GOT3 (cell line): Measurements from ENCODE around the gene IGSF1.

Source experiments
- DNase-seq: peaks from one replicate; lab custom pipeline; 2025; ENCODE audit warnings: mixed read lengths; lab: John Stamatoyannopoulos, UW

IGSF1 gene

GRCh38 chrX:131288738-131289511, at the start of gene IGSF1:
Gene IGSF1 (minus strand): TSS chrX:131289306. CDS start chrX:131286674, 2,632 bp downstream.
- no peak for DNase-seq

DNA sequence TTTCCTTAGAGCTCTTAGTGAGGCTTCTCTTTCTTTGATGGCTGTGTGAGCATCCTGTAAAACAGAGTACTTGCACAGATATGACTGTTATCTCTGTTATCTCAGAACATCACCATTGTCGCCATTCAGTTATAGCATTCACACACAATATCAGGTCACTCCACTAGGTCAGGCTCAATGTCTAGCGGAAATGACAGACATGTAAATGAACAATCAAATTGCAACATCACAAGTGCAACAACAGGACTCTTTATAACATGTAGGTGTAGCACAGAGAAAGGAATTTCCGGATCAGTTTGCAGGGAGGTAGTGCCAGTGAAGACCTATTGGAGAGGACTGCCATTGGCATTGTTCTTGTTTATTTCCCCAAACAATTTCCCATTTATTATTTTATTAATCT, 43.2 kb upstream of the IGSF1 start:
- no peak for DNase-seq

GRCh38 chrX:131331152-131331551, 42.0 kb upstream of the IGSF1 start:
- no peak for DNase-seq

DNA sequence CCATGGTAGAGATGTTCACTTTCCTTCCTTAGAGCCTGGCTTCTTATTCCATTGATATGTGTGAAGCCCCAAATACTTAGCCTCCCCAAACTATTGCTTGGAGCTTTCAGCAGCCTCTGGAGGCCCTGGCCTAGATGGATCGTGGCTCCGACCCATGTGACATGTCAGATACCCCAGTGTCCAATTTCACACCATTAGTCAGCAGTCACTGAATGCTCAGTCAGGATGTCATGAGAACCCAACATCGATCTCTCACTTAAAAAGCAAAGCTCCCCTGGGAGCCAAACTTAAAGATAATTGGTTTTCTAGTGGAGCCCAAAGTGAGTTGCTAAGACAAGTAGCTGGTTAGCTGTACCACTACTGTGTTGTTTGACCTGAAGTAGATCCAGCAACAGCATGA, 41.6 kb upstream of the IGSF1 start:
- no peak for DNase-seq

DNA sequence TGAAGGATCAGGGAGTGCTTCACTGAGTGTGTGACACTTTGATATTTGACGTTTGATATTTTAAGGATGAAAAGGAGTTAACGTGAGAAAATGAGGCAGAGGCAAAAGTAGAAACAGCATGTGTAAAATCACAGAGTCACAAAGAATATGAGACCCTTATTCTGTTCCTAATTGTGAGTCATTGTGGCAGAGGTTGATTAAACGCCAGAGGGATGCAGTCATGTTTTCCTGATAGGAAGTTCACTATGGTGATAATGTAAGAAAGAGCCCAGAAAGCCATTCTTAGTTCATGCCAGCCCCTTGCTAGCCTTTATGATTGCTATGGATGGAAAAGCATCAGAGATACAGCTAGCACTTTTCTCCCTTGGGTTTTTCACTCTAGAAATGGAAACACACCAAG, 33.5 kb upstream of the IGSF1 start:
- DNase-seq, result no peak

GRCh38 chrX:131317326-131317725, 28.2 kb upstream of the IGSF1 start:
- no peak for DNase-seq

- DNase-seq, result no peak
Observed at GRCh38 chrX:131316260-131316659, 27.2 kb upstream of the IGSF1 start.

- DNase-seq, result no peak
Observed at GRCh38 chrX:131308980-131309379, 19.9 kb upstream of the IGSF1 start.

GRCh38 chrX:131306601-131307000, 17.5 kb upstream of the IGSF1 start:
- DNase-seq, result no peak

DNA sequence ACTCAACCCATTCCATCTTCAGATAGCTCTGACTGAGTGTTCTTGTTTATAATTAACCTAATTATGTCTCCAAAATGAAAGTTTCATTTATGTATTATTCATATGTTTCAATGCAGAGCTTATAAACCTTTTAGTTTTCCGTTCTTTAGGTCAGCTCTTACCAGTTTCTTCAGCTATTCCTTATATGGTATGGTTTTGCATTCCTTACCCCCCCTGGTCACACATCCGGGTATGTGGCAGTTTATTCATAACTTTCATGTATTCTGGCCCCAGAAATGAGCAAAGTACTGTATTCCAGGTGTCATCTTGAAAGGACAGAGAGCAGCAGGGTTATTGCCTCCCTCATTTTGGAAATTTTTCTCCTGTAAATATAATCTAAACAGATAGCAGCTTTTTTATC, 16.8 kb upstream of the IGSF1 start:
- DNase-seq, result no peak

GRCh38 chrX:131302701-131303100, 13.6 kb upstream of the IGSF1 start:
- no peak for DNase-seq

DNA sequence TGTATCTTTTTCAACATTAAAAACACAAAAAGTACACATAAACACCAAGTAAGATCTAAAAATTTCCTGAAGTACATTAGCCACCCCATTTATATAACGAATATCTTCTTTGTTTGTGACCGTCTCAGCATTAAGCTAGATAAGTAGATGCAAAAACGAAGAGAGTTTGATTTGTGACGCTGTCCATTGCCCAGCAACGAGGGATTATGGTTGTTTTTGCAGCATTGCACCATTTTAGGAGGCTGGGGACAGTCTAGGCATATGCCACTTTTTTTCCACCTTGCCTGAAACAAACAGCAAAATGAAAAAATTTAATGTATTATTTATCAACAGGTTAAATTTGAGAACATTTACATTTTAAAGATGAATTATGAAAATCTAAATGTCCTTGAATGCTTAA, 12.0 kb upstream of the IGSF1 start:
- no peak for DNase-seq

DNA sequence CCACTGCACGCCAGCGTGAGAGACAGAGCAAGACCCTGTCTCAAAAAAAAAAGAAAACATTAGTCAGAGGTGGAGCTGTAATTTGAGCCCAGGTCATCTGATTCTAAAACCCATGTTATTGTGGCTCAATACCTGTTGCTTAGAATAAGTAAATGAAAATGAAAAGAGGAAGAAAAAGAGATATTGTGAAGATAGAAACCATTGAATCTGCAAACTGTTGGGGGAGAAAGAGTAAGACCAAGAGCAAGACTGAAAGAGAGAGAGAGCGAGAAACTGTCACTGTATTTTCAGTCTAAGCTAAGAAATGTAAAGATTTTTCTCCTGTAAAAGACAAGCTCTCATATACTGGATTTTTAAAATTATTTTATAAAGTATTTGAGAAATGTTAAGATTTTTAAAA, 9.7 kb upstream of the IGSF1 start:
- DNase-seq, result no peak

- no peak for DNase-seq
Observed at GRCh38 chrX:131298036-131298435, 8.9 kb upstream of the IGSF1 start.

GRCh38 chrX:131289527-131289926, 421 bp upstream of the IGSF1 start:
- no peak for DNase-seq

- no peak for DNase-seq
Observed at GRCh38 chrX:131288188-131288587, 918 bp downstream of the IGSF1 start.

- no peak for DNase-seq
Observed at GRCh38 chrX:131287560-131288179, 1.4 kb downstream of the IGSF1 start.

DNA sequence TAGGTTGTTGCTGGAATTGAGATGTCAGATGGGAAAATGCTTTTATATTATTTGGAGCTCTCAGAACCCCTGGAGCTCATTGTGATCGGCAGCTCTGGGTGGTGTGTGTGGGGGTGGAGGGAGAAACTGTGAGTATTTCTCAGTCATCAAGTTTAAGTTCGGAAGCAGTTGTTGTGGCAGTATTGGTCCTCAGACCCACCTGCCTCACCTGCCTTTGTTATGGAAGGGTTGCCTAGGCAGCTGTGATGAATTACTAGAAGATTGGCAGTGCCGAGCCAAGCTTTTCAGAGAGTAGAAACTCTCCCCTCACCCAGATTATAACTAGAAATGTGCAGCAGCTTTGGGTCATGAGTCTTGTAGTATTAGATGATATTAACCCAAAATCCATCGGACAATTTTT, 9.5 kb downstream of the IGSF1 start:
- DNase-seq, result no peak

GRCh38 chrX:131279197-131279596, 9.9 kb downstream of the IGSF1 start:
- no peak for DNase-seq

DNA sequence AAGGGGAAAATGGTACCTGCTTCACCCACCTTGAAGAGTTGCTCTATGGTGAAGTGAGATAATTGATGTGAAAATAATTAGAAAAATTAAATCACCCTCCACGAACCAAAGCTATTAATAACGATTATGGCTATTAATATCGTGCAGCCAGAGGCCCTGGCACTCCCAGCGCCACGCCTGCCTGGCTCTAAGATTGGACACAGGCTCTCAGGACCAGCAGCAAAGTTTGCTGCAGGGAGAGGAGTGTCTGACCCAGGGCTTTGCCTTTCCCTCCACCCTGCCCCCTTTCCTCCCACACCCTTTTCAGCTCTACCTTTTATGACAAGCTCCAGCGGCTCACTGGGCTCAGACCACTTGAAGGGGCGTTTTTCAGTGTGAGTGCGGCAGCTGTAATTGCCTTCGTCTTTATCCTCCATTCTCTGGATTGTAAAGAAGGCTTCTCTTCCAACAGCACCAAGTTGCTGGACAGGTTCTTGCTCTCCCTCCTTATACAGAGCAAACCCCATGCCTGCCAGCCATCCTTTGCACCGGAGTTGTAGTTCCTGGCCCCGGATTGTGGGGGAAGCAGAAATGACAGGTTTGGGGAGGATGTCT, 11.5 kb downstream of the IGSF1 start:
- DNase-seq, result no peak

DNA sequence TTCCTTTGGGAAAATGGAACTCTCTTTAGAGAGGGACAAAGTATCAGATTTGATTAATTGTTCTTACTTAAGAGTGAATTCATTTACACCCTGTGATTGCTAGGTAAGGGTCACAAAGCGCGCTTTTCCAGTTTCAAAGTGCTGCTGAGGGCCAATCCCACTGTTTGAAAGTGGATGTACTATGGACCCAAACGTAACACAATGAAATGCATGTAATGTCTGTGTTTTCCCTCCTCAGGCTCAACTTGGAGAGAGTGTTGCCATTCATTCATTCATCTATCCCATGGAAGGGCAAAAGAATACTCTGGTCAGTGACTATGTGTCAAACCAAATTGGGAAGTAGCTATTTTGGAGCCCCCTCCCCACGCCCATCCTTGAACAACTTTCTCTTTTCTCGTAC, 16.1 kb downstream of the IGSF1 start:
- DNase-seq, result no peak

DNA sequence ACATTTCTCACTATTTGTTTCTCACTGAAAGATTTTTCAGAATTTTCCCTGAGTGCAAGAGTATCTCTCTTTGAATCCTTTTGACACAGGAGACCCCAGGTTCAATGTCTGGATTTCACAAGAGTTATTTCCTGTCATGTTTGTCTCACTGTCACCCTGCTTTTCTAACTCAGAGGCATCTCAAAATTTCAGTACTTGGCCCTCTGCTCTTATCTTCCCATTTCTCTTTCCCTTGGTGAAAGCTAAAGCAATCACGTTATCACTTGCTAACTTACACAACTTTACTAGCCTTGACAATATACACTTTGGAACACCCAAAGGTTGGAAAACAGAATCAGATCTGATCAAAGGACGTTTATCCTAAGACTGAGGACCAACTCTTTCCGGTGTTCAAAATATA, 17.3 kb downstream of the IGSF1 start:
- DNase-seq, result no peak

DNA sequence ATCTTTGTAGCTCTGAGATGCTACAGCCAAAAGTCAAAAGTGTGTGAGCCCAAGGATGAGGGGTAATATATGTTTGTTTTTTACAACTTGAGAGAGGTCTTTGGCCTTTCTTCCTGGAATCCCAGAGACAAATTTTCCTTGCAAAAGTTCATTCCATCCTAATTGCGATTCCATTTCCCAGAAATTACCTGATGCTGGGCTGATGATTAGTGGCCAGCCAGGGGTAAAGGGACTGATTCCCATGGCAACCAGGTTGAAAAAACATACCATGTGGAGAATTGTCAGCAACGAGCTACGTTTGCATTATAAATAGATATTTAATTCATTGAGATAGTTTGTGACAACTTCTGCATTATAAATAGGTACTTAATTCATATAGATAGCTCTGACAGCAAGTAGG, 17.8 kb downstream of the IGSF1 start:
- no peak for DNase-seq
